HG02623 (cell line): ENCODE data around the gene DMXL2.
"Not testable (repeated sequence)": the region's sequence is repeated elsewhere in the genome, so short reads cannot be mapped to it uniquely, and the experiment has no call there.

Source experiments
- ATAC-seq: cut with Tn5 transposase; IDR thresholded peaks from one replicate; pipeline ENCODE4 v1.9.1; 2021; ENCODE audit warnings: moderate library complexity; ENCODE audit not compliant: unreplicated experiment

Gene DMXL2

GRCh38 chr15:51625236-51625635, 2.7 kb upstream of the DMXL2 start:
- no peak for ATAC-seq

GRCh38 chr15:51624022-51624421, 1.5 kb upstream of the DMXL2 start:
- no peak for ATAC-seq

- ATAC-seq: no peak
Measured at GRCh38 chr15:51623386-51623938, 891 bp upstream of the DMXL2 start.

GRCh38 chr15:51621936-51622603, 501 bp downstream of the DMXL2 start:
- peak; percentile 46 for ATAC-seq

- no peak for ATAC-seq
Measured at GRCh38 chr15:51621155-51621765, 1.3 kb downstream of the DMXL2 start.

GRCh38 chr15:51620641-51621040, 1.9 kb downstream of the DMXL2 start:
- no peak for ATAC-seq

GRCh38 chr15:51620122-51620521, 2.4 kb downstream of the DMXL2 start:
- ATAC-seq: no peak

- no peak for ATAC-seq
Measured at GRCh38 chr15:51619331-51620035, 3.1 kb downstream of the DMXL2 start.

GRCh38 chr15:51617886-51618285, 4.7 kb downstream of the DMXL2 start:
- ATAC-seq: no peak

GRCh38 chr15:51613951-51614350, 8.6 kb downstream of the DMXL2 start:
- ATAC-seq: no peak

GRCh38 chr15:51612669-51613068, 9.9 kb downstream of the DMXL2 start:
- not testable (repeated sequence) for ATAC-seq

- not testable (repeated sequence) for ATAC-seq
Measured at GRCh38 chr15:51603462-51603948, 19.1 kb downstream of the DMXL2 start.

GRCh38 chr15:51603002-51603401, 19.6 kb downstream of the DMXL2 start:
- no peak for ATAC-seq

GRCh38 chr15:51602484-51602883, 20.1 kb downstream of the DMXL2 start:
- no peak for ATAC-seq

- no peak for ATAC-seq
Measured at GRCh38 chr15:51601801-51602200, 20.8 kb downstream of the DMXL2 start.

GRCh38 chr15:51600114-51600513, 22.5 kb downstream of the DMXL2 start:
- ATAC-seq: no peak

- ATAC-seq: no peak
Measured at GRCh38 chr15:51589881-51590568, 32.5 kb downstream of the DMXL2 start.

- no peak for ATAC-seq
Measured at GRCh38 chr15:51588966-51589365, 33.6 kb downstream of the DMXL2 start.

- no peak for ATAC-seq
Measured at GRCh38 chr15:51585986-51586385, 36.6 kb downstream of the DMXL2 start.

- ATAC-seq: no peak
Measured at GRCh38 chr15:51580982-51581381, 41.6 kb downstream of the DMXL2 start.

- ATAC-seq: no peak
Measured at GRCh38 chr15:51580385-51580784, 42.2 kb downstream of the DMXL2 start.
